ENCODE measurements around the gene ZNF436.

DNA sequence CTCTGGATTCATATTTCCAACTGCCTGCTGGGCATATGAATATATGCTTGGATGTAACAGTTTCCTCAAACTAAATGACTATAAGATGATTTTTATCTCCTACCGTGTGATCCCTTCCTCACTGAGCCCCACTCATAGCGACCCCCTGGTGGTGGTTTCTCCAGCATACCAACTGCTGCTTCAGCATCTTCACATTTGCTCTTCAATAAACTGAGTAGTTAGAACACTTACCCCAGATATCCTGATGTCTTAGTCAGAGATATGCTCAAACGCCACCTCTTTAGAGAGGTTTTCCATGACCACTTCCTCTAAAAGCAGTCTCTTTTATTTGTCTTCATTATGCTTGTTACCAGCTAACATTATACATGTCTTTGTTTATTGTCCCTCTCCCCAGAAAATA is 15.4 kb downstream of the ZNF436 start:
- TF ChIP-seq, protein P1, sequence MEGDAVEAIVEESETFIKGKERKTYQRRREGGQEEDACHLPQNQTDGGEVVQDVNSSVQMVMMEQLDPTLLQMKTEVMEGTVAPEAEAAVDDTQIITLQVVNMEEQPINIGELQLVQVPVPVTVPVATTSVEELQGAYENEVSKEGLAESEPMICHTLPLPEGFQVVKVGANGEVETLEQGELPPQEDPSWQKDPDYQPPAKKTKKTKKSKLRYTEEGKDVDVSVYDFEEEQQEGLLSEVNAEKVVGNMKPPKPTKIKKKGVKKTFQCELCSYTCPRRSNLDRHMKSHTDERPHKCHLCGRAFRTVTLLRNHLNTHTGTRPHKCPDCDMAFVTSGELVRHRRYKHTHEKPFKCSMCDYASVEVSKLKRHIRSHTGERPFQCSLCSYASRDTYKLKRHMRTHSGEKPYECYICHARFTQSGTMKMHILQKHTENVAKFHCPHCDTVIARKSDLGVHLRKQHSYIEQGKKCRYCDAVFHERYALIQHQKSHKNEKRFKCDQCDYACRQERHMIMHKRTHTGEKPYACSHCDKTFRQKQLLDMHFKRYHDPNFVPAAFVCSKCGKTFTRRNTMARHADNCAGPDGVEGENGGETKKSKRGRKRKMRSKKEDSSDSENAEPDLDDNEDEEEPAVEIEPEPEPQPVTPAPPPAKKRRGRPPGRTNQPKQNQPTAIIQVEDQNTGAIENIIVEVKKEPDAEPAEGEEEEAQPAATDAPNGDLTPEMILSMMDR (IDR thresholded peaks at IDR 0.05; ENCODE audit: borderline replicate concordance, extremely low read depth, low read length, poor library complexity, severe bottlenecking) = peak; percentile 53
- TF ChIP-seq EZH2 (IDR thresholded peaks at IDR 0.05; ENCODE audit: borderline replicate concordance, low read depth, low read length, severe bottlenecking) = no peak
